Cerebellar nuclear complex (tissue), 1 donor: ENCODE data around the gene PLXNA2.
A peak's percentile ranks its signal among the peaks of the same experiment; 100 is the strongest.

ENCODE experiments used
- DNase-seq, 2 experiments: peaks; one replicate each; lab custom pipeline; 2025; lab: John Stamatoyannopoulos, UW

PLXNA2 gene

DNA sequence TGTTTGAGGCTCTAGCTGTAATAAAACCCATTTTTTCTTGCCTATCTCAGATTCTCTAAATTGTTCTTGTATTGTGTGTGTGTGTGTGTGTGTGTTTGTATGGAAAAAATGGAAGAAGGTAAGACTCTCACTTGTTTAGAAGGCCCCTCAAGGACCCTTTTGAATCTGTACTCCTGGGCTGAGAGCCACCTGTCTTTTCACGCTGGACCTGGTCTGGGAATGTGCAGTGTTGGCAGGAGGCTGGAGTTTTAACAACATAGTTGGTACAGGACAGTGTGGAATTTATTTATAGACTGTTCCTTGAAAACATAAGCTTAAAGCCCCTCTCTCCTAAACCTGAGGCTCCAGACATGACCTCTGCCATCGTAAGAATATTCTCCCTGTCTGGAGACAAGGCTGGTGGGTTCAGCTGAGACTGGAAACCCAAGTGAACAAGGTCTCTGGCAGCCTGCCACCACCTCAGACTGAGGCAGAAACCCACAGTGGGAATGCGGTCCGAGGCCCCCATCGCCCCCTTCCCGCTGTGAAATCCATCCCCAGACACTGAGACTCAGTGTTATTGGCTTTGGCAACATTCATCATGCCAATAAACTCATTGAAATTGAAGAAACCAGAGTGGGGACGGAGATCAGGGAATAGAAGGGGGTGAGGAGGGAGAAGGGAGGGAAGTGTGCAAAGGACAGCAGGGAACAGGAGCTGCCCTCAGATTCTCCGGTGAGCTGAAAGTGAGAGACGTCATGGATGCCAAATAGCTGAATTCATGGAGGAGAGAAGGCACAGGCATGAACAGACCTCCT lies 24.6 kb upstream of the PLXNA2 start:
- DNase-seq, result no peak

DNA sequence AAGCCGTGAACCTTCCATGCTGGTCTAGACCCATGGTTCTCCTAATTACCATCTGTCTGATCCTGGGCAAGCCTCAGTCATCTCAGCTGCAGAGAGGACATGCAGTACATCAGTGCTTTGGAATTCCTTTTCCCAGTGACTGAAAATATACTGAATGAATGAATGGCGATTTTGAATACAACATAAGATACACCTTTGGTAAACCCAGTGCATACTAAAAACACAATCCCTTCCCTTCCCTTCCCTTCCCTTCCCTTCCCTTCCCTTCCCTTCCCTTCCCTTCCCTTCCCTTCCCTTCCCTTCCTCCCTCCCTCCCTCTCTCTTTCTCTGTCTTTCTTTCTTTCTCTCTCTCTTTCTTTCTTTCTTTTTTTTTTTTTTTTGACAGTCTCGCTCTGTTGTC lies 21.3 kb upstream of the PLXNA2 start:
- no peak for DNase-seq

DNA sequence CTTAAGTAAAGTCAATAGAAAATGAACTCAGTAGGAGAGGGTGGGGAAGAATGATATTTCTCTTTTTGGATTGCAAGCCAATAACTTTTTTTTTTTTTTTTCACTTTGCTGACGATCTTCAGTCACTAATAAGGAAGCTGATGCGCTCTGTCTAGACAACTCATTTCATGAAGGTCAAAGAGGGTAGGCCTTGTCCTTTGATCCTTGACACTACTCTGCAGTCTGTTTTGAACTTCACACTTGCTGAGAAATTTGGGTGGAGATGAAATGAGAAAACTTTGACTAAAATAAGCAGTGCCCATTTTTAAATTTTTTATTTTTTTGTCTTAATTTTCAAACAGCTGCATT lies 20.9 kb upstream of the PLXNA2 start:
- no peak for DNase-seq

DNA sequence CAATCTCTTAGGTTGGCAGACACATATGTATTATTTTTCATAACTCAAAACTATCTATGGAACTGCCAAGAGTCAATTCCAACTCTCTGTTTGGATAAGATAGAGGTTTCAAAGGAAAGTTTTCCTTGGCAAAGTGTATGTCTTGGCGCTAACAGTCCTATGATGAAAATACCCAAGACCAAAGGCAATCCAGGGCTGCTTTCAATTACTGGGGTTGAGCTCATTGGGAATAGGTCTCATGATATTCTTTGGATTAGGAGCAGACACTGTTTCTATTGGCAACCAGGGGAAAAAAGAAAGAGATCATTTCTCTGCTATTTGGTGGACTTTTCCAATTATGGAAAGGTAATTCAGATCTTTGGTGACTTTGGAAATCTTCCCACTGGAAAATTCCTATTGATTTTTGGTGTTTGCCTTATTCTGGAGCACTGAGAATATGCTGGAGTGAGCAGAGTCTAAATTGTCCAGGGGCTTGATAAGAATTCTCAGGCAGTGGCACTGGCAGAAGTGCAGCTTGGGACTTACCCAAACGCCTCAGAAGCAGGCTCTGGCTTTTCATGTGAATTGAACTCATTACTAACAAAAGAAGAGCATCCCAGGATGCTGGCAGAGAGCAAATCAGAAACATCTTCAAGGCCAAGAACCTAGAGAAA lies 20.4 kb upstream of the PLXNA2 start:
- no peak for DNase-seq

DNA sequence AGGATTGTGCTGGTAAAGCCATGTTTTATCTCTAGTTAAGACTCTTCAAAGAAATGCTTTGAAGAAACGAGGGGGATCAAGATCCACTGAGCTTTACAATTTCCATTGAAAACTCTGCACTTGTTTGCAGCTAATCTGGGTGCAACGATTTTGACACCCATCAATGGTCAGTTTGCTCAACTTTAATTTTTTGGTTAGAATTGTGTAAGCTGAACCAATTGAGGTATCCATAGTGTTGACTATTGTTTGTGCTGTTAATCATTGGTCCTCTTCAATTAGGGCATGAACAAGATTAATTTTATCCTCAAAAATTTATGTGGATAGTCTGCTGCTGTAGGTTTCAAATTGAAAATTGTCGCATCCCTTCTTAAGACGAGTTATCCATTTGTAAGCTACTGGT lies 17.7 kb upstream of the PLXNA2 start:
- DNase-seq, result no peak

DNA sequence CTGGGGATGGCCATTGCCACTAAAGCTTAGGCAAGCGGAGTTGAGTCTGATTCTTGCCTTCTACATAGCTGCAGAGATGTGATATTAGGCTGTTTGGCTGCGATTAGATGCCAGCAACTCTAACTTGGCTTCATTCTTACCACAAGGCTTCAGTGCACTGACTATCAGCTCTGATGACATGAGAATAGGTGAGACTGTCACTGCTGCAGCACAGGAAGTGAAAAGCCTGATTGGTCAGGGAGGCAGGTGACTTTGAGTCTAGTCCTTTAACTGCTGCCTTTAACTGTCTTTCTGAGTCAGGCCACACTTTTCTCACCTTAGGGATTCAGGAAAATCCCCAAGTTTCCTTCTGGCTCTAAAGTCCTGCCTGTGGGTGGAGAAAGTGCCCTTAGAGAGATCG lies 14.1 kb upstream of the PLXNA2 start:
- no peak for DNase-seq

DNA sequence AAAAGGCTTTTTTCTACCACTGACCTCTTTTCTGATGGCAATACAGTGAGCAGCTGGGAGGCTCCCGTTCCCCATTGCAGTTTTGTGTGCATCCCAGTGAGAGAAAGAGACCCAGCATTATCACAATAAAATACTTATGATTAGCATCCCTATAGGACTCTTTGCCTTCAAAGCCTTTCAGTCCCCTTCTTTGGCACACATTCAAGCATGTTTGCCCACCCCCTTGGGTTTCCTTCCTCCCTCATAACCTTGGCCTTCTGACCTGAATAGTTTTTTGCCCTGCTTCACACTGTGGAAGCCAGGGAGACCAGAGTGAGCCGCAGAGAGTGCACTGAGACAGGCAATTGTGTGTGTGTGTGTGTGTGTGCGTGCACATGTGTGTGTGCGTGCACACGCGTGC lies 13.2 kb upstream of the PLXNA2 start:
- no peak for DNase-seq

DNA sequence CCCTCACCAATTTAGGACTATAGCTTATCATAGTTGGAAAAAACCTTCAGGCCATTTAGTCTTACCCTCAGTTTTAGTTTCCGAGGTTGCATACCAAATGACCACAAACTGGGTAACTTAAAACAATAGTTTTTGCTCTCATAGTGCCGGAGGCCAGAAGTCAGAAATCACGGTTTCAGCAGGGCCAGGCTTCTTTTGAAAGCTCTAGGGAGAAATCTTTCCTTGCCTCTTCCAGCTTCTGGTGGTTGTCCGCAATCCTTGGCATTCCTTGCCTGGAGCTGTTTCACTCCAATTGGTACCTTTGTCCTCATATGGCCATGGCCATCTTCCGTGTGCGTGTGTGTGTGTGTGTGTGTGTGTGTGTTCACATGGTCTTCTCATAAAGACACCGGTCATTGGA lies 12.4 kb upstream of the PLXNA2 start:
- no peak for DNase-seq

DNA sequence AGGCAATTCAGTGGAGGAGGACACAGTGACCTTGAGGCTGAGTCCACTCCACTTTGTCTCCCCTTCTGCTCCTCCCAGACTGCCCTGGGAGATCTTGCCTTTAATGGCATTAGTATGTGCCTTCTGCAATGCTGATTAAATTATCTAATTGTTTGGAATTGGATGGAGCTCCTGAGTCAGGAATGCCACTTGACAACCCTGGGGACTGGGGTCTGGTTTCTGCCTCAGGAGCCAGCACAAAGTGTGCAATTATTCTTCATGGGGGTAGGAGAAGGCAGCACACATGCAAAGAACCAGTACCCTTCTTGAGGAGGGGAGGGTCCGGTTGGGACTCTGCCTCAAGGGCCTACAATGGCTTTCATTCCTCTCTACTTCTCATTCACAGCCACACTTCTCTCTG lies 11.9 kb upstream of the PLXNA2 start:
- DNase-seq, result no peak

DNA sequence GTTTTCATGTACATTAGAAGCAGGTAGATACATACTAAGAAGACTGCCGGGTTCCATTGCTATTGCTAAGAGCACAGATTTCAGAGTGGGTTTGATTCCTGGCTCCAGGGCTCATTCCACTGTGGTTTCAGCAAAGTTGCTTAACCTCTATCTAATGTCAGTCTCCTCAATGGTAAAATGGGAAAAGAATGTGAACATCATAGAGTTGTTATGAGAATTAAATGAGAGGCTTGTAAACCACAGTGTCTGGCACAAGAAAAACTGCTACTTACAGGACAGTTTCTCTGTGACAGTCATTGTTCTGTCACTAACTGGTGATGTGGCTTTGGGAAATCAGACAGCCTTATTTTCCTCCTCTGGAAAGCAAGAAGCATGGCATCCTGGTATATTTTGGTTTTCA lies 10.7 kb upstream of the PLXNA2 start:
- DNase-seq, result no peak

DNA sequence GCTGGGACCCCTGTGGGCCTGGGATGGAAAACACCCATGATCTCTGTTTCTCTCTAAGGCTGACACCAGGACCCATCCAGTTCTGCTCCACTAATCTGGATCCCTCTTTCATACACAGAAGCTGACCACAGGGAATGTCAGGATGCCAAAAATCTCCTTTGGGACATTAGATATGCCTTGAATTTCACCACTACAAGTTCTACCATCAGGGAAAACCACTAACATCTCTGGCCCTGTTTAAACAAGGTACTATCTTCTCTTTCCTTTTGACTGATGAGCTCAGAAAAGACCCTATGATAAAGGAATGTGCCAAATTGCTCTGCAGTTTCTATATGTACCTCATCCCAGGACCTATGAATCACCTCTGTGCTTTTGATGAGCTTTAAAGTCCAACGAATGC lies 10.2 kb upstream of the PLXNA2 start:
- no peak for DNase-seq

DNA sequence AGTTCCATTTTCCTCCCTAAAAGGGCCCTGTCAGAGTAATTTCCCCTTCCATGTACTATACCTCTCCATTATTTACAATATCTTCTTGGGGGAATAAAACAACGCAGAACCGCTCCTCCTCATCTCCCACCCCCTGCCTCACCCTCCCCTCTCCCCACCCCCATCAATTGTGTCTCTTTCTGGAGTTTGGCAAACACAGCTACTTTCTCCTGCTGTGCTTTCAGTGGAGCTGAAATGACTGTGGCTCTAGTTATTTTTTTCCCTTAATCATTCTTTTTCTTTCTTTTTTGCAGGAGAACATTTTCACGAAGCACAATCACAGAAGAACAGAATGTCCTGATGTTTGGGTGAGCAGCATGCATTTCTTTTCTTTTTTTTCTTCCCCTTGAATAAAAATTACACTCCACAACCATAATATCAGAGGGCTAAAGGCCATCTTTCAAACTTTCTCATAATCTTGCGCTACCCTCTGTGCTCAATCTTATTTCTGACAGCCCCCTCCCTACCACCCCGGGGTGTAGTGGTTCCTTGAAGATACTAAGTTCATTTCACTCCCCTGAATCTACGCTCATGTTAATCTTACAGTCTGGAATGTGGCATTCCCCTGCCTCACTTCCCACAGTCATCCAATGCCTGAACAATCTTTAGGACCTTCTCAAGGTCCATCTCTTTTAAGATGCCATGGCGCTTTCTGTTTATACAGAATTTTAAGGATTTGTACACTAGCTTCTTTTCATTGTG lies 8.8 kb upstream of the PLXNA2 start:
- DNase-seq, result no peak

DNA sequence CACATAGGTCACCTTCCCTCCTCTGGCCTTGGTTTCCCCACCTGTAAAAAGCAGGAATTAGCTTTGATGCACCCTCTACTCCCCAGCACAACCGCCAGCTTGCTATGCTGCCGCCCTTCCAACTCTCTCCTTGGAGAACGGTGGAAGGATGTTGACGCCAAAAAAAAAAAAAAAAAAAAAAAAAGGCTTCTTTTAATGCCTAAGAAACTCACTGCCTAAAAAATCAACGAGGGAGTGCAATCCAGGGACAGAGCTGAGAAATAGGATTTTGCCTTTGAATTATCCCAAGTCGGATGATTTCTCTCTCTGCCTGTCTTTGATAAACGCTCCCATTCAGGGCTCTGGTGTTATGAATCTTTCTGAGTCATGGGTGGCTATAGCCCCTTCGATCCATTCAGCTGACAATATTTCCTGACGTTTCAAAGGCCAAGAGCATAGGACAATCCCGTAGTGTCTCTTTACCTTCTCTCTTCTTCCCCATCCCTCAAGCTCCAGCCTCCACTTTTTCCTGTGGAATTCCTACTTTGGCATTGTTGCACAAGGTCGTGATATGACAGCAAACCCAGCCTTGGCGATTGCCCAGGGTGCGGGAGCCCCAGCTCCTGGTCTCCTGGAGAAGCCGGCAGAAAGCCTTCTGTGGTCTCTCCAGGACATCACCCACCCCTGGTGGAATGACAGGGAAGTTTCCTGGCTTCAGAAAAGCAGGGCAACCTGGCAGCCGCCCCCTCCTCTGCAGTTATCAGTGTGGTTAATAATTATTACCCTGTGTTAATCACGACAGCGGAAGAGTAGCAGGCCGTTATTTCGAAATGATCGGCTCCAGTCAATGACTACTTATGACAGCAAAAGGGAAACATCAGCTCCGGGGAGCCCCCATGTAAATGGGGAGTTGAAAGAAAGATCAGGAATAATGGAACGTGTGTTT lies 8.0 kb upstream of the PLXNA2 start:
- DNase-seq, result no peak

DNA sequence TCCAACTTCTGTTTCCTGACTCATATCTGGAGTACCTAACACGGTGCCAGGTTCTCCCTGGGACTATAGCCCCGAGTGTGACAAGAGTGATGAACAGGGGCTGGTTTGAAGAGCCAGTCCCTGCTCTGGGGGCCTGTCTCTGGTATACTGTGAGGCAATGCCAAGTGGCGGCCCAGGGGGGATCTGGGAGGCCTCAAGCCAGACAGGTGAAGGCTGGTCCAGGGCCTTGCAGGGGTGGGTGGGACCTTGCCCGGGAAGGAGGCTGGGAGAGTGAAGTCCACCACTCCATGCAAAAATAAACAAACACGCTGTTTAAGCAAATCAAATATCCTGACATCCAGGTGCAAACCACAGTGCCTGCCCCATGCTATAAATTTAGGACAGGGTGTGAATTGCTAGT lies 6.8 kb upstream of the PLXNA2 start:
- no peak for DNase-seq

DNA sequence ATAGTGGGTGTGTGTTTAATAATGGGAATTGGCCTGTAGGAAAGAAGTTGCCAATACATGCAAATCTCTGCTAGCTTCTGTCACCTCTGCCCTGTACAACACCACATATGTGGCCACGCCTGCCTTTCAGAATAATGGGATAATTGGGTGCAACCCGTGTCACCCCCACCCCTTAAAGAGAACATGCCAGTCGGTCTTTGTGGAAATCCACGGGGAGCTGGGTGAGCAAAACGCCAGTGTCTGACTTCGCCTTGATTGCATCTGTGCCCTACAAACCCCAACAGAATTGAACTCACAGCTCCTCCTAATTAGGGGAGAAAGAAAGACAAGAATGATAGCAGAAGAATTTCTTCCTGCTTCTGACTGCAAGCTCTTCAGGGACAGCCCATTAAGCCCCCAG lies 6.4 kb upstream of the PLXNA2 start:
- no peak for DNase-seq

DNA sequence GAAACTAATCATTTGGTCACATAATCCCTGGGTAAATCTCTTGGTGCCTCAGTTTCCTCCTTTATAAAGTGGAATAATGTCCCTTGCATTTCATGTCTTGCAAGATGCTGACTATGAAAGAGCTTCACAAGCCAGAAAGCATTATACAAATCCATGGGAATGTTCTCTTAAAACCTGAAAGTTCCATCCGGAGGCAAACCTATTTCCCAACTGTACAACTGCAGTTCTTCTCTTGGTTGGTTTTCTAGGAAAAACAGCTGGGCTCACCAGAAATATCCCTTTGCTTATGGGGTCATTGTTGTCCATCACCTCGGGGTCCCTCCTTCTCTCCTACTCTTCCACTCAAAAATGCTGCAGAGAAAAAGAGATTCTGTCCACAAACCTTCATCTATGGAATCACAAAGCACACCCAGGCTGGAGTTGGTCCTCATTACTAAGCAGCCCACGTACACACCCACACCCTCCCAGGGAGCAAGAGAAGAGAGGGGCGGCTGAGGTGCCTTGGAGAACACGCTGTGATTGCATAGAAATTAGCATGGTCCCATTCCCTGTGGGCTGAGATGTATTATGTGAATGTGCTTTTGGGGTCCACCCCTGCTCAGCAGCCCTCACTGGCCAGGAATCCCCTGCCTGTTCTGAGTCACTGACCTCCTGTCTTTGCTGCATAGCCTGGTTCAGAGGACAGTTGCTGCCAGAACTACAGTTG lies 5.0 kb upstream of the PLXNA2 start:
- no peak for DNase-seq

DNA sequence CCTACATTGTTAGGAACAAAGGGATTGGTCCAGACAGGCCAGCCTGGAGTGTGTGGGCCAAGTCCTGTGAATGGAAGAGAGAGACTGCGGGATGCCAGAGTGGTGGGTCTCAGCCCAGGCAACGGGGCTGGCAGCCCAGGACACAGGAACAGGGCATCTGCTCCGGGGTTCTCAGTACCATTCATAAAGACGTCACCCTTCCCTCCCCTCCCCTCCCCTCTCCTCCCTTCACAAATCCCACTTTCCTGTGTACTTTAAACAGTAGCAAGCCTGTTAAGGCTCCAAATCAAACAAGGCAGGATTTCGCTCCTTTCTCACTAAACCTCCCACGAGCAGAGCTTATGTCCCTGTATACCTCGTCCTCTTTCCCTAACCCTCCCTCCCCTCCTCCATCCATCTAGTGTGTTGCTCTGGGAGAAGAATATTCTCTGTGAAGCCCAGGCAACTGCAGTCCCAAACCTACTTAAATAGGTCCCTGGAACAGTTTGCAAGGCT lies 4.2 kb upstream of the PLXNA2 start:
- DNase-seq, result no peak

DNA sequence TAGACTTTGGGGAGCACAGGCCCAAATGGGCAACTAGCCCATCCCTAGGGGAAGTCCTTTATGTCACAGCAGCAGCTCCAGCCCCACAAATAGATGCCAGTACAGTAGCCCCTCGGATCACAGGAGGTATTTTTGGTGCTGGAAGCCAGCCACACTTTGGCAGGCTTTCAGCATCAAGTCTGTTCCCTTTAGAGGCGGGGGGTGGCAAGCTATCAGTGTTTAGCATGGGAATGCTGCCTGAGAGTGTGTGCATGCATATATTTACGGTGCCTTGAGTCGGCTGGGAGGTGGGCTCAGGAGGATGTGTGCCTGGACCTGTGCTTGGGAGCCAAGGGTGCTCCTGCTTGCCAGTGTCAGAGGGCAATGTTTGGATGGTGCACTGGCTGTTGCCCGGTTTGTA lies 3.5 kb upstream of the PLXNA2 start:
- DNase-seq, result no peak

DNA sequence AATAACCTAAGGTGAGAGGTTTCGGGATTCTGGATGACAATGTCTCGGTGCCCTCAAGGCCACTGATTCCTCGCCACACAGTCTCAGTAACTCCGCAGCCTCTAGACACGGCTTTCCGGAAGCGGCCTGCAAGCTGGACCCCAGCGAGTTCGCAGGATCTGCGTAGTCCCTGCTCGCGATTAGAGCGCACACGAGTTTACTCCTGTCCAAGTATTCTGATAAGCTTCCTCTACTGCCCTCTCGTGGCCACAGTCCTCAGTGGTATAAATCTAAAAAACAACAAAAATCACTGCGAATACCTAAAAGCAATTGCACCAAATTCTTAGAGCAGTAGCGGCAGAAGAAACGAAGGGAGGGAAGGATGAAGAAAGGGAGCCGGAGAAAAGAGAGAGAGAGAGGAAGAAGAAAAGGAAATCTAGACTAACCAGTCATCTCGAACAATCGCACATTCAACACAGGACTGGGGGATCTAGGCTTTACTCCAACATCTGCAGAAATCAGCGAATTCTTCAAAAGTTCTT lies 1.1 kb upstream of the PLXNA2 start:
- DNase-seq, result peak; percentile 35 to 69

DNA sequence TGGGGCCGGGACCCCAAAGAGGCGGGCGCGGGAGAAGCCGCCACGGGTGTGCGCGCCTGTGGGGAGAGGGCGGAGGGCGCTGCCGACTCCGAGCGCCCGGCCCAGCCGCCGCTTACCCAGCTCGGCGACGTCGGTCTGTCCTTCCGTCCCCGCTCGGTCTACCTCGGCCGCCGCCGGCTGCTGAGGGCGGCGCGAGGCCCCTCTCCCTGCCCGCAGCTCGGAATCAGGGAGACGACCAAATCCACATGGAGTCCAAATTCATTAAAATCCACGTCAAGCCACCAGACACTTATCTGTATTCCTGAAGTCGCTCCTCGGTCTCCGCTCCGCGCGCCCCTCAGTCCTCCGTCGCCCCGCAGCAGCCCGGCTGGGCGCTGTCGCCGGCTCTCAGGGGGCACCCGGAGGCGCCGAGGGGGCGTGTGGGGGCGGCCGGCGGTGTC lies 637 bp downstream of the PLXNA2 start:
- no peak for DNase-seq

DNA sequence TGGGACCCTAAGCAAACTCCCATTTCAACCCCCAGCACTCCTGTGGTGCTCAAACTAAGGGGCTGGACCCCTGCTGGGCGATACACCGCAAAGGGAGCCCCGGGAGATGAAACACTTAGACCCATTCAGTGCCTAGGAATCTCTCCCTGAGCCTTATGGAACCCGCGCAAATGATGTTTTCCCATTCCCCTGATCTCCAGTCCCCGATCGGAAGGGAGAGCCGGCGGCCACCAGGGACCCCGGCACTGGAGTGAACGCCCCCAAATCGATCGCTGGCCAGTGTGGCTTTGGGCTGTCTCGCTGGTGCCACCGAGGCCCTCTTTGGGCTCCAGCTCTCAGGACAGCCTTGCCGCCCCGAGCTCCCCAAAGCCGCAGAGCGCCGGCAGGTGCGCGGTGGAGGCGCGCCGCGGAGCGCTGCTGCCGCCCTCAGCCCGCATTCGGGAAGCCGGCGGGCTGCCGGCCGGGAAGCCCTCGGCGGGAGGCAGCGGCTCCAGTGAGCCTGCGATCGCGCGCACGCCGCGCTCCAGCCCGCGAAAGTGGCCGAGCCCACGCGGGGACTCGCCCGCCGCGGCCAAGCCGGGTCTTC lies 1.1 kb downstream of the PLXNA2 start:
- DNase-seq, result no peak
